ENCODE data around the gene NKRF.

GRCh38 chrX:119604766-119605463 is 1.3 kb downstream of the NKRF start:
- no peak for TF ChIP-seq ARNT (IDR thresholded peaks at IDR 0.05)
- TF ChIP-seq FOXK2 (IDR thresholded peaks at IDR 0.05), result no peak
- TF ChIP-seq FOXM1 (IDR thresholded peaks at IDR 0.05; ENCODE audit: borderline replicate concordance), result no peak
- no peak for TF ChIP-seq HDGF (IDR thresholded peaks at IDR 0.05; ENCODE audit: borderline replicate concordance)
- no peak for TF ChIP-seq LEF1 (IDR thresholded peaks at IDR 0.05; ENCODE audit: borderline replicate concordance)
- TF ChIP-seq SP1 (IDR thresholded peaks at IDR 0.05), result no peak
- no peak for TF ChIP-seq BHLHE40 (IDR thresholded peaks at IDR 0.05; ENCODE audit: borderline replicate concordance)
- no peak for TF ChIP-seq TARDBP (IDR thresholded peaks at IDR 0.05)
- TF ChIP-seq, protein P1, sequence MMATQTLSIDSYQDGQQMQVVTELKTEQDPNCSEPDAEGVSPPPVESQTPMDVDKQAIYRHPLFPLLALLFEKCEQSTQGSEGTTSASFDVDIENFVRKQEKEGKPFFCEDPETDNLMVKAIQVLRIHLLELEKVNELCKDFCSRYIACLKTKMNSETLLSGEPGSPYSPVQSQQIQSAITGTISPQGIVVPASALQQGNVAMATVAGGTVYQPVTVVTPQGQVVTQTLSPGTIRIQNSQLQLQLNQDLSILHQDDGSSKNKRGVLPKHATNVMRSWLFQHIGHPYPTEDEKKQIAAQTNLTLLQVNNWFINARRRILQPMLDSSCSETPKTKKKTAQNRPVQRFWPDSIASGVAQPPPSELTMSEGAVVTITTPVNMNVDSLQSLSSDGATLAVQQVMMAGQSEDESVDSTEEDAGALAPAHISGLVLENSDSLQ (IDR thresholded peaks at IDR 0.05), result no peak
- no peak for TF ChIP-seq SUZ12 (IDR thresholded peaks at IDR 0.05)

Measured in HEK293T (cell line).